ENCODE data around the gene ETF1.

Gene ETF1

DNA sequence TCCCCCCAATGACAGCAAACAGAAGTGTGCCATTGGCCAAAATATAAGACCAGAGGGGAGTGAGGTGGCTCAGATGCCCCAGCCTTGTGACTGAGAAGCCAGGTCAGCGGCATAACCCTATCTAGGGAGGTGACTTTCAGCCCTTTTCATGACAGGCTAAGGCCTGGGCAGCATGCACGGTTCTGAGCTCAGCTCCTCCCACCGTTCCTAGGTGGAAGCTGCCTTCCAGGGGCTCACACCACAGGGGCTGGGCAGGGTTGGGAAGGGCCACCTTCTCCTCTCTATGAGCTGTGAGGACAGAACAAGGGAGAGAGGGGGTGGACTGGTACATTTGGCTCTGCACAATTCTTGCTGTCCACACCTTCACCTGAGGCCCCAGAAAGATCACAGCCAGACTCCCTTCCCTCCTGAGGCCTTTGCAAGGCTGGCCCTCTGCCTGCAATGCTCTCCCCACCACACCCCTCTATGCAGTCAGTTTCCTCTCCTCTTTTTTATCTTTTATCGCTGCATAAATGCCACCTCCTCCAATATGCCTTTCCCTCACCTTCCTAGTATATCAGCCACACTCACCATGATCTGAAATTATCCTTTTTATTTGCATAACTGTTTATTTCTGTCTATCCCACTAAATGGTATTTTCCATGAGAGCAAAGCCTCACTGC, 82.9 kb downstream of the ETF1 start:
- DNase-seq = no peak

DNA sequence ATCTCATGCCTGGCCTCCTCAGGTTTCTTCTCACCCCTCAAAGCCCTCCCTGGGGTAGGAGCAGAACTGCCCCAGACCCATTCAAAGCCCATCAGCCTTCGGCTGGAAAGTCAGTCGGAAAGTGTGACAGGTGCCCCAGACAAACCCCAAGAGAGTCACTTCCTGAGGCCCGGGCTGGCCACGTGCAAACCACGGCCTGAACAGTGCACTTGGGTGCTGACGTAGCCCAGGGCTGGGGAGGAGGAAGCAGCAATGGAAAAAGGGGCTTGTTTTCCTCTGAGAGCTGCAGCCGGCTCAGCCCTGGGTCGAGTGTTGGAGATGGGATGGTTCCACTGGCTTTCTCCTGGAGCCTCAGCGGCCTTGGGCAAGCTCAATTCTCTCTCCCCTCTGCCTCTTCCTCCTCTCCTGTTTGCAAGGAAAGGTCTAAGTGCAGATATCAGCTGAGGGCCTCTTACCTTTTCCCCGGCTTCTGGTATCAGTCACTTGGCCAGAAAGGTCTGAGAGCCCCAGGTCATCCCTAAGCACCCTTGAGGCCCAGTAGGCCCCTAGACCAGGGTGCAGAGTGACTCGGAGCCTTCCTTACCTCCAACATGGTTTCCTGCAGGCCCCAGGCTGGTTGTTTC, 83.6 kb downstream of the ETF1 start:
- DNase-seq = no peak

- DNase-seq = no peak
These were observed 84.2 kb downstream of the ETF1 start for GRCh38 chr5:138458856-138459255.

GRCh38 chr5:138458384-138458783, 84.7 kb downstream of the ETF1 start:
- DNase-seq = no peak

DNA sequence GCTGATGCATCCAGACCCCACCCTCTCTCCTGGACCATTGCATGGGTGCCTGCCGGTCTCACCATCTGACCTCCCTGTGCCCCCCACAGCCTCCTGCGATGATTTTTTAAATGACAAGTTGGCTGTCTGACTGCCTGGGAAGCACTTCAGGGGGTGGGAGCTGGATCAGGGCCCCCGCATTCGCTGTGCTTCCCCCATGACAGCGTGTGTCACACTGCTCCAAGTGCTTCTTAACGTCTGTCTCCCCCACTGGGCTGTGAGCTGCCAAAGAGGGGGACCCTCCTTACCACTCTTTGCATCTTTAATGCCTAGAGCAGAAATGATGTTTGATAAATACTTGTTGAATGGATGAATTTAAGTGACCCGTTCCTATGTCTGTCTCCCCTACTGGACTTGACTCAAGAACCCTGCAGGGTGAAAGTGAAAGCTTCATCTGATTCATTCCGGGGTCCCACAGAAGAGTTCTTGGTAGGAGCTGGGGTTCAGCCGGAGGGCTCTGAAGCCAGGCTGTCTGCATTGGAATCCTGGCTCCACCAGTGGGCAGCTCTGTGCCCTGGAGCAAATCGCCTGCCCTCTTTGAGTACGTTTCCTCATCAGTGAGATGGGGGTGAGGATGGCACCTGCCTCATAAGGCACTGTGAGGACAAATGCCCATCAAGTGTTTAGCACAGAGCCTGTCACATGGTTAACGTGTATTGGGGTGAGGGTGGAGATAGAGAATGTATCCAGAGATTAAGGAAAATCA, 85.3 kb downstream of the ETF1 start:
- DNase-seq = no peak

All from NCI-H2107 (cell line).